ENCODE results near the gene MAPK10. TPM values are rescaled to one million over a fixed set of nuclear protein-coding genes. Genes with fewer than 3 reads are reported as not detected.

MAPK10 gene
- total and polyA plus RNA-seq, 2 experiments from 2014 or later: 3.6 to 8.1 TPM

- Mint-ChIP-seq H3K27ac (no peak overlapping the region), H3K4me1 (peaks cover 29% of the 10 kb centered on the region), H3K9me3 (no peaks in the 10 kb centered on the region), H3K36me3 (ENCODE audit: low read depth) (no peaks in the 10 kb centered on the region), H3K27me3 (ENCODE audit: insufficient read depth, low read depth, poor library complexity) (no peaks in the 10 kb centered on the region), H3K4me3 (no peak overlapping the region)
- Histone ChIP-seq H3K9me2 (ENCODE audit: insufficient read depth) (no peaks in the 10 kb centered on the region), H3K4me2 (no peak overlapping the region), H3K27ac (ENCODE audit: low read depth) (no peak overlapping the region), H3K79me2 (replicated peaks; ENCODE audit: insufficient read depth) (no peaks in the 10 kb centered on the region), H3K36me3 (ENCODE audit: insufficient read depth) (no peaks in the 10 kb centered on the region), H2AFZ (no peak overlapping the region), H3F3A (replicated peaks; ENCODE audit: low read depth) (no peaks in the 10 kb centered on the region), H3K4me1 (ENCODE audit: insufficient read depth) (peaks cover 12% of the 10 kb centered on the region), H3K4me3 (no peak overlapping the region), H4K20me1 (replicated peaks; ENCODE audit: insufficient read depth) (no peaks in the 10 kb centered on the region), H3K27me3 (ENCODE audit: insufficient read depth) (no peaks in the 10 kb centered on the region)
- ATAC-seq: no peak
- no peak for DNase-seq (ENCODE audit: low spot score)
- TF ChIP-seq ZNF331 (CRISPR knock-in tag; IDR thresholded peaks at IDR 0.05; ENCODE audit: low read depth) (no peak), ZNF462 (CRISPR knock-in tag; IDR thresholded peaks at IDR 0.05) (no peak), CTCF (conservative IDR thresholded peaks at IDR 0.05; ENCODE audit: low read depth in 2 of 2) (no peak), EZH2phosphoT487 (IDR thresholded peaks at IDR 0.05; ENCODE audit: unreplicated experiment) (no peak), ETS1 (IDR thresholded peaks at IDR 0.05) (no peak), JUNB (IDR thresholded peaks at IDR 0.05; ENCODE audit: unreplicated experiment) (no peak), ZNF114 (CRISPR knock-in tag; IDR thresholded peaks at IDR 0.05) (no peak), REST (IDR thresholded peaks at IDR 0.05; ENCODE audit: unreplicated experiment) (no peak), POLR2AphosphoS5 (IDR thresholded peaks at IDR 0.05; ENCODE audit: low read depth) (no peak), NANOG (IDR thresholded peaks at IDR 0.05; ENCODE audit: borderline replicate concordance) (no peak), CREB1 (CRISPR knock-in tag; IDR thresholded peaks at IDR 0.05; ENCODE audit: low read depth) (no peak), EZH2 (IDR thresholded peaks at IDR 0.05; ENCODE audit: low read depth, unreplicated experiment) (no peak), STAT1 (IDR thresholded peaks at IDR 0.05; ENCODE audit: unreplicated experiment) (no peak)
Measured at GRCh38 chr4:86388252-86388651, 28.4 kb upstream of the MAPK10 start.

Measured in GM23338 (cell line).